GM18951 (cell line): ENCODE data around the gene RNPEP.
"Not testable (repeated sequence)": the region's sequence is repeated elsewhere in the genome, so short reads cannot be mapped to it uniquely, and the experiment has no call there.

ENCODE experiments used
- POLR2A ChIP-seq: IDR thresholded peaks from 4 replicates; pipeline ENCODE4 v1.6.1; 2011; ENCODE audit warnings: mild to moderate bottlenecking; ENCODE audit not compliant: insufficient read length, insufficient read depth; ENCODE audit errors: extremely low read depth
- in situ Hi-C: fragments of 300-500 bp; cut with MboI; formaldehyde crosslinking; loops from one replicate; pipeline ENCODE4 v1.12.0; 2022; ENCODE audit warnings: low sequenced_read_pairs, mixed read lengths, inconsistent platforms; ENCODE audit not compliant: unreplicated experiment

The RNPEP gene

DNA sequence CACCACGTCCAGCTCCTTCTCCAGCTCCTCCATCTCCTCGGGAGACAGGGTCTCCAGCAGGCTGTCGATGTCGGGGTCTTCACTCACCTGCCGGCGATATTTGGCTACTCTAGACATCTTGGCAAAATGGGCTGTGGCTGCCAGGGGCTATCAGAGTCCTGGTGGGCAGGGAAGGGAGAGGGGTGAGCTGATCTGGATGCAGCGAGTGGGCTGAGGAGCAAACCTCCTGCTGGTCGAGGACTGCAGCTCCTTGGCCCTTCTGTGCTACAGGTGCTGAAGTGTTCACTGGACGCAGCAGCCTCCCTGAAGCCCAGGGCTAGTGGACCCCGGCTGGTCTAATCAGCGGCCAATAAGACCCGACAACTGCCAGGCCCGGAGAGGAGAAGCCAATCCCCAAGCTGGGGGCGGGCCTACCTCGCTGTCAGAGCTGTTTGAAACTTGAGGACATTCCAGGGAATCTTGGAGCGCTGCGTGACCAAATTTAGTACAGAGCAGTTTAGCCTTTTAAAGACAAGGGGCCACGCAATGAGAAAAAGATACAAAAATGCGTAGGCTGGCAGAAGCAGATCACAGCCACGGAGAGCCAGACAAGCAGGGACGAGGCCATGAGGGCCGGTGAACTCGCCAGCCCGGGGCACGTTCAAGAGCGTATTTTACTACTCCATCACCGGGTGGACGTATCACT, 36.1 kb upstream of the RNPEP start, which contains the start of gene LMOD1:
Gene LMOD1, minus strand, starts transcription at position 325 of the 685 bp plus-strand sequence. Its CDS starts 208 bp downstream, at position 117.
- in situ Hi-C loops, result no loop called here
- TF ChIP-seq POLR2A, result no peak

DNA sequence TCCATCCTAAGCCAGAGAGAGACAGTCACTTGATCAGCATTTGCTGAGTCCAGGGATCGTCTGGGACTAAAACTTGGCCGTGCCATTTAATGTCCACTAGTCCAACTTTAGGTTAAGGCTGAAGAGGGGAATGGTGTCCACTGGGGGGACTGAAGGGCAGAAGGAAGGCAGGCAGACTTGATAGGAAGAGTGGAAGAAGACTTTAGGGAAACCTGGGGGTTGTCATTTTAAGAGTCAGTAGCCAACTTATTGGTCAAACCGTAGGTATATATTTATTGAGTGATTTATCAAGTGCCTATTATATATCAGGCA, 34.8 kb upstream of the RNPEP start:
- TF ChIP-seq POLR2A, result no peak
- in situ Hi-C loops, result no loop called here

- no peak for TF ChIP-seq POLR2A
- in situ Hi-C loops, result no loop called here
Observed at GRCh38 chr1:201949491-201949890, 33.0 kb upstream of the RNPEP start.

DNA sequence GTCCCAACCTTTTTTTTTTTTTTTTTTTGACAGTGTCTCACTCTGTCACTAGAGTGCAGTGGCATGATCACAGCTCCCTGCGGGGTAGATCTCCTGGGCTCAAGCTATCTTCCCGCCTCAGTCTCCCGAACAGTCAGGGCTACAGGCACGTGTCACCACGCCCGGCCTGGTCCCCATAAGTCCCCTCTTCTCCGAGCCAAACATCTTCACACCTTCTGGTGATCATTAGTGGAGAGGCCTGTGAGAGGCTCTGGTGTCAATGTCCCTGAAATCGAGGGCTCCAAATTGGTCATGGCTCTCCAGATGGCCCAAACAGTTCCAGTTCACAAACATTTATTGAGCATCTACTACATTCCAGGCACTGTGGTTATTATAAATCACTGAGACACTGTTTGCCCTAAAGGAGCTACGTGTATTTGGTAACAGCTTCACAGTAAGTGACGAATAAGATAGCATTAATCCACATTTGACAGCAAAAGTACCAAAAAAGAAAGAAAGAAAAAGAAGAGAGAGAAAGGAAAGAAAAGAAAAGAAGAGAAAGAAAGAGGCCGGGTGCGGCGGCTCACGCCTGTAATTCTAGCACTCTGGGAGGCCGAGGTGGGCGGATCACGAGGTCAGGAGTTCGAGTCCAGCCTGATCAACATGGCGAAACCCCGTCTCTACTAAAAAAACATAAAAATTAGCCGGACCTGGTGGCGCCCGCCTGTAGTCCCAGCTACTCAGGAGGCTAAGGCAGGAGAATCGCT, 28.0 kb upstream of the RNPEP start:
- TF ChIP-seq POLR2A, result no peak
- in situ Hi-C loops, result no loop called here

DNA sequence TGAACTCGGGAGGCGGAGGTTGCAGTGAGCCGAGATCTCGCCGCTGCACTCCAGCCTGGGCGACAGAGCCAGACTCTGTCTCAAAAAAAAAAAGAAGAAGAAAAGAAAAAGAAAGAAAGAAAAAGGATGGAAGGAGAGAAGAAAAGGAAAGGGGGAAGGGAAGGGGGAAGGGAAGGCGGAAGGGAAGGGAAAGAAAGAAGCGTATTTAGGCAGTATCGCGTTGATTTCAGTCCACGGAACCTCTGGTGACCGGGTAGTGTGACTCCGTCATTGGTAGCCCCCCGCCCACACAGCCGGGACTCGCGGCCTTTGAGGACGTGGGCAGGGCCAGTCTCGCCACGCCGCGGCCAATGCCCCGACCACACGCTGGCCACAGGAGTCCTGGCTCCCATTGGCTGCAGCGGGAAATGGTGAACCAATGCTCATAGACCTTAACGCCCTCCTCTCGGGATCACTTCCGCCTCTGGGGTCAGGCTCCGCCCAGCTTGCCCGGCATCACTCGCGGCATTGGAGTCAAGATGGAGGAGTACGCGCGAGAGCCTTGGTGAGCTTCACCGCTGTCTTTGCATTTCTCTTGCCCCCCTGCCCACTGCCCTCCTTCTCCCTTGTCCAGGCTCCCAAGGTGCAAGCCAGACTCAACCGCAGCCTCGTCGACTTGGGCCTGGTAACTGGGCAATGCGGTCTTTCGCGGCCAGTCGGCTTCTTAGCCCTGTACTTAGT, 27.3 kb upstream of the RNPEP start, which contains the start of gene TIMM17A:
Gene TIMM17A, plus strand, starts transcription at position 495 of the 720 bp plus-strand sequence. Its CDS starts 24 bp downstream, at position 519.
- TF ChIP-seq POLR2A, result peak; percentile 97
- in situ Hi-C loops, result no loop called here

- TF ChIP-seq POLR2A, result no peak
- in situ Hi-C loops, result no loop called here
Observed at GRCh38 chr1:201955729-201956143, 26.7 kb upstream of the RNPEP start.

DNA sequence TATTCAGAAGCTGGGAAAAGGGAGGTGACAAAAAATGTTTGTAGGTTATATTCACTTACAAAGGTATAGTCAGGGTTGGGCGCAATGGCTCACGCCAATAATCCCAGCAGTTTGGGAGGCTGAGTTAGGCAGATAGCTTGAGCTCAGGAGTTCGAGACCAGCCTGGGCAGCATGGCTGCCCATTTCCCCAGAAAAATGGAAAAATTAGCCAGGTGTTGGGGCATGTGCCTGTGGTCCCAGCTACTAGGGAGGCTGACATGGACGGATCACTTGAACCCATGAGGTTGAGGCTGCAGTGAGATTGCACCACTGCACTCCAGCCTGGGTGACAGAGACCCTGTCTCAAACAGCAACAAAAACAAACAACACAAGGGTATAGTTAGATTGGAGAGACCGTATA, 24.1 kb upstream of the RNPEP start:
- no peak for TF ChIP-seq POLR2A
- in situ Hi-C loops, result no loop called here

- in situ Hi-C loops, result not testable (repeated sequence)
Observed at GRCh38 chr1:201962382-201962781, 20.1 kb upstream of the RNPEP start.

DNA sequence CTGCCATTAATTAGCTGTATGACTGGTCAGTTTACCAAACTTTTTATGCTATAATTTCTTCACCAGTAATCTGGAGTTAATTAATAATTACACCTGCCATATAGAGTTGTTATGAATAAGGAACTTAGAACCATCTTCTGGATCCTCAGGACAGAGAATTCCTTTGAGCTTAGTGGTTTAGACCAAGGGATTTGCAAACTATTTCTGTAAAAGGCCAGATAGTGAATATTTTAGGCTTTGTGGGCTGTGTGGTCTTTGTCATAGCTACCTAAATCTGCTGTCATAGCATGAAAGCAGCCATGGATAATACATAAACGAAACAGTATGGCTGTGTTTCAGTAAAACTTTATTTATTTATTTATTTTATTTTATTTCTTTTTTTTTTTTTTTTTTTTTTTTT, 18.2 kb upstream of the RNPEP start:
- TF ChIP-seq POLR2A, result no peak
- in situ Hi-C loops, result no loop called here

- TF ChIP-seq POLR2A, result no peak
- in situ Hi-C loops, result loop anchor here (5.0 kb wide), 1 partner anchor 74 kb away; no protein-coding TSS in a partner anchor
Observed at GRCh38 chr1:201966171-201966570, 16.3 kb upstream of the RNPEP start.

GRCh38 chr1:201968202-201968925, 14.1 kb upstream of the RNPEP start:
- in situ Hi-C loops, result loop anchor here (5.0 kb wide), 1 partner anchor 76 kb away; no protein-coding TSS in a partner anchor

DNA sequence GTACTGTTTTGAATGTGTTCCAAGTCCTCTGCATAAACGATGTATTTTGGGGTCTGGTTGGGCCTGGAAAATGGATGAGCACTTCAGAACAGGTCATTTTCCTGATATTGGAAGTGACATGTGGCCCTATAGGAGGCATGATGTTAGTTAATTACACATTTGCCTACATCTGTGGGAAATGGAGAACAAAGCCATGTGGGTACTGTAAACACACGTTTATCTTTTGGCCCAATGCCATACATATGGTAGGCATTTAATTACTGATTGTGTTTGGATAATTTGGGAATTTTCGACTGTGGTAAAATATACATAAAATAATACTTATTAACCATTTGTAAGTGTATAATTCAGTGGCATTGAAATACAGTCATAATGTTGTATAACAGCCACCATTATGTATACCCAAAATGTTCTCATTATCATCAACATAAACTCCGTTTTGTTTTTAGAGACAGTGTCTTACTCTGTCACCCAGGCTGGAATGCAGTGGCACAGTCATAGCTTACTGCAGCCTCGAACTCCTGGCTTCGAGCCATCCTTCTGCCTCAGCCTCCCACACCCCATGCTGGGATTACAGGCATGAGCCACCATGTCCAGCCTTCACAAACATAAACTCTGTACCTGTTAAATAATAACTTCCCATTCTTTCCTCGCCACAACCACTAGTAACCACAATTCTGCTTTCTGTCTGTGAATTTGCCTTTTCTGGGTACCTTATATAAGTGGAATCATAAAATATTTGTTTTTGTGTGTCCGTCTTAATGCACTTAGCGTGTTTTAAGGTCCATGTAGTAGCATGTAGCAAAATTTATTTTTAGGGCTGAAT, 11.9 kb upstream of the RNPEP start:
- in situ Hi-C loops, result no loop called here
- no peak for TF ChIP-seq POLR2A

More at GRCh38 chr1:201968202-201968925, 14.1 kb upstream of the RNPEP start:
- TF ChIP-seq POLR2A, result no peak
